Activated CD4-positive, alpha-beta T cell treated with anti-CD3 and anti-CD28 coated beads, Interleukin-2, amount 10 ng/mL, durations not matched to agents 24 days and 14 days (primary cell): ENCODE data around the gene FN3K. TPM values are rescaled to one million over a fixed set of nuclear protein-coding genes. Genes with fewer than 3 reads are reported as not detected.
"Not testable (repeated sequence)": the region's sequence is repeated elsewhere in the genome, so short reads cannot be mapped to it uniquely, and the experiment has no call there.

Experiments
- DNase-seq: peaks from one replicate; pipeline ENCODE4 v3.0.0; 2022
- H3K27ac Mint-ChIP-seq: one replicate; pipeline ENCODE4 v1.8.0; 2022; ENCODE audit warnings: mild to moderate bottlenecking, mixed read lengths
- H3K27me3 Mint-ChIP-seq: one replicate; pipeline ENCODE4 v1.8.0; 2022; ENCODE audit warnings: mixed read lengths
- H3K36me3 Mint-ChIP-seq: one replicate; pipeline ENCODE4 v1.8.0; 2022; ENCODE audit warnings: low read depth, mild to moderate bottlenecking, mixed read lengths
- H3K4me1 Mint-ChIP-seq: one replicate; pipeline ENCODE4 v1.8.0; 2021; ENCODE audit warnings: mixed read lengths
- H3K4me3 Mint-ChIP-seq: one replicate; pipeline ENCODE4 v1.8.0; 2022; ENCODE audit warnings: mild to moderate bottlenecking, moderate library complexity, mixed read lengths
- H3K9me3 Mint-ChIP-seq: one replicate; pipeline ENCODE4 v1.8.0; 2021; ENCODE audit warnings: mixed read lengths
- intact Hi-C: fragments of 100-400 bp; cut with micrococcal nuclease; formaldehyde crosslinking; loops from one replicate; pipeline ENCODE4 v1.15.1; 2023
- total RNA-seq: library from RNA; stranded (reverse); gene quantifications from 2 replicates; pipeline ENCODE4 v1.2.3, GENCODE V29; 2022

The FN3K gene
- total RNA-seq, 1 donor from 2014 or later, result 3.7 TPM

DNA sequence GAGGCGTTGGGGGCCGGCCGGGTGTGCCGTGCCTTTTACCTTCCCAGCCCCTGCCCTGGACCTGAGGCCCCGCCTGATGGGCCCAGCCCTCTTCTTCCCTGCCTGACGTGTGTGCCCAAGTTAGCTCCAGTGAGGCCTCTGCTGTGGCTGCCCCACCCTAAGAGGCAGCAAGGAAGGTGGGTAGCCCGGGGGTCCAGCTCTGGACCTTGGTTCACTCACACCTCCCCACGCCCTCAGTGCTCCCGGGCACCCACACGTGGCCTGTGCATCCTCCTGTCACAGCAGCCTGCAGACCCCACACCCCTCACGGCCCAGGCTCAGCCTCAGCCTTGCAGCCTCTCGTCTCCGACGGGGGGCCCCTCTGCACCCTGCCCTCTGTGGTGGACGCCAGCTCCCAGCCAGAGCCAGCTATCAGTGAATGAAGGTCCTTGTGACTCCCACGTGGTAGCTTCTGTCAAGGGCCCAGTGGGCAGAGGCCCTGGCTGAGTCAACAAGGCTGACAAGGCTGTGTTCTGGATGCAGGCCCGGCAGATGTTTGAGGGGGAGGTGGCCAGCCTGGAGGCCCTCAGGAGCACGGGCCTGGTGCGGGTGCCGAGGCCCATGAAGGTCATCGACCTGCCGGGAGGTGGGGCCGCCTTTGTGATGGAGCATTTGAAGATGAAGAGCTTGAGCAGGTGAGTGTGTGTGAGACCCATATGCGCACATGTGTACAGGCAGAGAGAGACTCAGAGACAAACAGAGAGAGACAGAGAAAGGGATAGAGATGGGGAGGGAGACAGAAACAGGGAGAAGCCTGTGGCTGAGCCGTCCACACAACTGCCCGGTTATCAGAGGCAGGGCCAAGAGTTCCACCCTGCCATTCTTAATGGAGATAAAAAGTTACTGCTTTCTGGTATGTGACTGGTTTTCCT, 2.8 kb downstream of the FN3K start:
- Mint-ChIP-seq H3K9me3 (peaks cover 21% of the 10 kb centered on the region), H3K36me3 (peaks cover 32% of the 10 kb centered on the region), H3K27me3 (no peaks in the 10 kb centered on the region), H3K4me1 (no peaks in the 10 kb centered on the region), H3K4me3 (no peak overlapping the region), H3K27ac (no peak overlapping the region)
- no peak for DNase-seq
- intact Hi-C loops, result no loop called here

DNA sequence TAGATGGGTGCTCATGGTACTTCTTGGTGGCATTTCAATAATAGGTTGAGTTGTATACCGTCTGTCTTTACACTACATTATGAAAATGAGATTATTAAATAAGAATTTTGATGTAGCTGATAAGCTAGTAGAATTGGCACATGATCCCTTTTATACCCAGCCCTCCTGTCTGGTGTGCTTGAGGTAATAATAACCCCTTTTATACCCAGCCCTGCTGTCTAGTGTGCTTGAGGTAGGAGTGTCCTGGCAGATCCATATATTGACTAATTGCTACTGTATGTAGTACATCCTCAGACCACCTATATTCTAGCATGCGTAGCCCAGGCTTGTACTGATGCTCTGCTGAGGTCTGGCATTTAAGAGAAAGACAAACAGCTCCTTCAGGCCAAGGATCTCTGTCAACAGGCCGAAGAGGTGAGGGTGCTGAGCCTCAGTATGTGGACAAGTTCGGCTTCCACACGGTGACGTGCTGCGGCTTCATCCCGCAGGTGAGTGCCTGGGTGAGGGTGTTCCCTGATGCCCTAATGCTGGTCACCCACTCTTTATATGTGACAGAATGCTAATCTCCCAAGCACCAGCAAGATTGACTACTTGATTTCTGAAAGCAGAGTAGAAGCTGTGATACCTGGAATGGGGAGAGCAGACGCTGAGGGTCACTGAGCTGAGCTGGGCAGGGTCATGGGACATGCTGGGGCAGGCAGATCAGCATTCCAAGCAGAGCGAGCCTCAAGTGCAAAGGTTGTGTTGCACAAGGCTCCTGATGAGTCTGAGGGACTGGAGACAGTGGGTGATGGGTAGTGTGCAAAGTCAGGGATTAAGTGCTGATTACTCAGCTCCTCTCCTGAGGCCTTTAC, 5.7 kb downstream of the FN3K start:
- Mint-ChIP-seq H3K9me3 (peaks cover 19% of the 10 kb centered on the region), H3K4me3 (no peak overlapping the region), H3K4me1 (no peaks in the 10 kb centered on the region), H3K27me3 (no peaks in the 10 kb centered on the region), H3K27ac (no peak overlapping the region), H3K36me3 (peaks cover 24% of the 10 kb centered on the region)
- no peak for DNase-seq
- intact Hi-C loops, result no loop called here

GRCh38 chr17:82743344-82744219, 8.2 kb downstream of the FN3K start:
- no peak overlapping the region for H3K27ac Mint-ChIP-seq
- H3K9me3 Mint-ChIP-seq, result peaks cover 22% of the 10 kb centered on the region
- no peaks in the 10 kb centered on the region for H3K4me1 Mint-ChIP-seq
- H3K27me3 Mint-ChIP-seq, result no peaks in the 10 kb centered on the region
- DNase-seq, result no peak
- intact Hi-C loops, result no loop called here
- peaks cover 24% of the 10 kb centered on the region for H3K36me3 Mint-ChIP-seq
- no peak overlapping the region for H3K4me3 Mint-ChIP-seq

- intact Hi-C loops, H3K4me1 Mint-ChIP-seq, H3K4me3 Mint-ChIP-seq, H3K27me3 Mint-ChIP-seq, H3K27ac Mint-ChIP-seq, DNase-seq: not testable (repeated sequence)
- Mint-ChIP-seq H3K36me3 (peaks cover 23% of the 10 kb centered on the region), H3K9me3 (peaks cover 21% of the 10 kb centered on the region)
These were observed 9.3 kb downstream of the FN3K start for GRCh38 chr17:82744736-82745135.

DNA sequence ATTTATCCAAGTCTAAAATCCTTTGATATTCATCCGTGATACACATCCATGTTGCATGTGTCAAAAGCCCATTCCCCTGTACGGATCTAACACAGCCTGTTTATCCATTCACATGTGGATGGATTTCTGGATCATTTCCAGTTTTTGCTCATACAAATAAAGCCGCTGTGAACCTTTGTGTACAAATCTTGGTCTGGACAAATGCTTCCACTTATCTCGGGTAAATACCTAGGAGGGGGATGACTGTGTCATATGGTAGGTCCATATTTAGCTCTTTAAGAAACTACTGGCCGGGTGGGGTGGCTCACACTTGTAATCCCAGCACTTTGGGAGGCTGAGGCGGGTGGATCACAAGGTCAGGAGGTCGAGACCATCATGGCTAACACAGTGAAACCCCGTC, 10.1 kb downstream of the FN3K start:
- Mint-ChIP-seq H3K4me1 (no peaks in the 10 kb centered on the region), H3K27me3 (no peaks in the 10 kb centered on the region), H3K27ac (no peak overlapping the region), H3K9me3 (peaks cover 17% of the 10 kb centered on the region), H3K4me3 (no peak overlapping the region), H3K36me3 (peaks cover 17% of the 10 kb centered on the region)
- no peak for DNase-seq
- intact Hi-C loops, result no loop called here

DNA sequence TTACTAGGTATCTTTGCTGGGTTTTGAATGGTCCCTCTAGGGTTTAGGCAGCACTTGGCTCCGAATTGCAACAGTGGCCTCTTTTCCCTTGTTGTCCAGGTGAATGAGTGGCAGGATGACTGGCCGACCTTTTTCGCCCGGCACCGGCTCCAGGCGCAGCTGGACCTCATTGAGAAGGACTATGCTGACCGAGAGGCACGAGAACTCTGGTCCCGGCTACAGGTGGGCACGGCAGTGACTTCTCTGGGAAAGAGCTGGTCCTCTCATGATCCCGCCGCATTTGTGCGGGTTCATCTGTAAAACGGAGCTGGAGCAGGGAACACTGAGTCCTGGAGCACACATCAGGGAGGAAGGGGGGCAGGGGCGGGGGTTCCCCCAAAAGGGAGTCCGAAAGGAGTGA, 13.3 kb downstream of the FN3K start:
- intact Hi-C loops, result no loop called here
- Mint-ChIP-seq H3K4me3 (no peak overlapping the region), H3K27me3 (no peaks in the 10 kb centered on the region)

DNA sequence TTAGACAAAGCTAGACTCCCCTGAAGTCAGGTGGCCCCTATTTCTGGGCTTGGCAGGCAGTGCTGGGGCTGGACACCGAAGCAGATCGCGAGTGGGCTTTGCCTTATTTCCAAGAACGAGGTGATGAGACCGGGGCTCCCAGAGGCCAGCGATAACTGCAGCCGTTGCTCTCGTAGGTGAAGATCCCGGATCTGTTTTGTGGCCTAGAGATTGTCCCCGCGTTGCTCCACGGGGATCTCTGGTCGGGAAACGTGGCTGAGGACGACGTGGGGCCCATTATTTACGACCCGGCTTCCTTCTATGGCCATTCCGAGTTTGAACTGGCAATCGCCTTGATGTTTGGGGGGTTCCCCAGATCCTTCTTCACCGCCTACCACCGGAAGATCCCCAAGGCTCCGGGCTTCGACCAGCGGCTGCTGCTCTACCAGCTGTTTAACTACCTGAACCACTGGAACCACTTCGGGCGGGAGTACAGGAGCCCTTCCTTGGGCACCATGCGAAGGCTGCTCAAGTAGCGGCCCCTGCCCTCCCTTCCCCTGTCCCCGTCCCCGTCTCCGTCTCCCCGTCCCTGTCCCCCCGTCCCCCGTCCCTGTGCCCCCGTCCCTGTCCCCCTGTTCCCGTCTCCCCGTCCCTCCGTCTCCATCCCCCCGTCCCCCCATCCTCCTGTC, 15.0 kb downstream of the FN3K start:
- H3K27me3 Mint-ChIP-seq, result no peaks in the 10 kb centered on the region
- H3K36me3 Mint-ChIP-seq, result peaks cover 2% of the 10 kb centered on the region
- peak overlapping the region; percentile 45 for H3K27ac Mint-ChIP-seq
- H3K4me1 Mint-ChIP-seq, result peaks cover 21% of the 10 kb centered on the region
- peak; percentile 62 for DNase-seq
- H3K9me3 Mint-ChIP-seq, result peaks cover 4% of the 10 kb centered on the region
- intact Hi-C loops, result loop anchor here (10.0 kb wide), 1 partner anchor 296 kb away; the partner anchor contains the start of genes CYBC1 and NARF
- peak overlapping the region; percentile 62 for H3K4me3 Mint-ChIP-seq

More for the DNA sequence above, 13.3 kb downstream of the FN3K start:
- no peak for DNase-seq
- no peaks in the 10 kb centered on the region for H3K36me3 Mint-ChIP-seq
- peaks cover 9% of the 10 kb centered on the region for H3K4me1 Mint-ChIP-seq
- peaks cover 4% of the 10 kb centered on the region for H3K9me3 Mint-ChIP-seq
- H3K27ac Mint-ChIP-seq, result no peak overlapping the region

- Mint-ChIP-seq H3K4me1 (peaks cover 24% of the 10 kb centered on the region), H3K4me3 (peak overlapping the region; percentile 15), H3K9me3 (peaks cover 2% of the 10 kb centered on the region), H3K27ac (no peak overlapping the region), H3K27me3 (no peaks in the 10 kb centered on the region), H3K36me3 (peaks cover 5% of the 10 kb centered on the region)
- intact Hi-C loops, result loop anchor here (10.0 kb wide), 1 partner anchor 296 kb away; the partner anchor contains the start of genes CYBC1 and NARF
- peak; percentile 92 for DNase-seq
These were observed 15.8 kb downstream of the FN3K start for GRCh38 chr17:82751171-82751570.

DNA sequence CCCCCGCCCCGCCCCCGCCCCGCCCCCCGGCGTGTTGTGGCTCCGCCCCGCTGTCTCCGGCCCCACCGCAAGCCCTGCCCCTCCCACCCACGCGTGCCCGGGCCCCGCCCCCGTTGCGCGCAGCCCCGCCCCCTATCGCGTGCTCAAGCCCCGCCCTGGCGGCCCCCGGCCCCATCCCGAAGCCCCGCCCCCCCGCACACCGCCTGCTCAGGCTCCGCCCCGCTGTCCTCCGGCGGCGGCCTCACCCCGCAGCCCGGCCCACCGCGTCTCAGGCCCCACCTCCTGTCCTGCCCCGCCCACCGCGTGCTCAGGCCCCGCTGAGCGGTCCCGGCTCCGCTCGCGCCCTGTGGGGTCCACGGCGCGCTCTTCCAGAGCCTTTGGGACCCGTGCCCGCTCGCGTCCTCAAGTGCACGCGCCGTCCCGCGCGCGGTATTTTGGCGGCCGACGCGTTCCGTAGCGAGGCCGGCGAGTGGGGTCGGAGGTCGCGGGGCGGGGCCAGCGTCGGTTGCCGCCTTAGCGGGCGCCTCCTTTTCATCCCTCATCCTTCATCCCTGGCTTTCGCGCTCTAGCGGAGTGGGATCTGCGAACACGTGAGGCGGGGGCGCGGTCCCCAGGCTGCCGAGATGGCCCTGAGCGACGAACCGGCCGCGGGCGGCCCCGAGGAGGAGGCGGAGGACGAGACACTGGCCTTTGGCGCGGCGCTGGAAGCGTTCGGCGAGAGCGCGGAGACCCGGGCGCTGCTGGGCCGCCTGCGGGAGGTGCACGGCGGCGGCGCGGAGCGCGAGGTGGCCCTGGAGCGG, 16.4 kb downstream of the FN3K start, which contains the start of gene TBCD:
TSS of gene TBCD (plus strand) at position 495 of the 800 bp plus-strand sequence. CDS start at position 624, 129 bp downstream.
- peak; percentile 96 for DNase-seq
- peaks cover 24% of the 10 kb centered on the region for H3K4me1 Mint-ChIP-seq
- no peaks in the 10 kb centered on the region for H3K9me3 Mint-ChIP-seq
- H3K27me3 Mint-ChIP-seq, result no peaks in the 10 kb centered on the region
- H3K27ac Mint-ChIP-seq, result peak within 1 kb of the TSS; percentile 87
- intact Hi-C loops, result loop anchor here (1.0 to 10.0 kb wide), 4 partner anchors 35 to 297 kb away; partner anchors contain the start of genes CYBC1, FN3KRP, NARF and RAB40B
- peaks cover 7% of the 10 kb centered on the region for H3K36me3 Mint-ChIP-seq
- H3K4me3 Mint-ChIP-seq, result peak within 1 kb of the TSS; percentile 93

DNA sequence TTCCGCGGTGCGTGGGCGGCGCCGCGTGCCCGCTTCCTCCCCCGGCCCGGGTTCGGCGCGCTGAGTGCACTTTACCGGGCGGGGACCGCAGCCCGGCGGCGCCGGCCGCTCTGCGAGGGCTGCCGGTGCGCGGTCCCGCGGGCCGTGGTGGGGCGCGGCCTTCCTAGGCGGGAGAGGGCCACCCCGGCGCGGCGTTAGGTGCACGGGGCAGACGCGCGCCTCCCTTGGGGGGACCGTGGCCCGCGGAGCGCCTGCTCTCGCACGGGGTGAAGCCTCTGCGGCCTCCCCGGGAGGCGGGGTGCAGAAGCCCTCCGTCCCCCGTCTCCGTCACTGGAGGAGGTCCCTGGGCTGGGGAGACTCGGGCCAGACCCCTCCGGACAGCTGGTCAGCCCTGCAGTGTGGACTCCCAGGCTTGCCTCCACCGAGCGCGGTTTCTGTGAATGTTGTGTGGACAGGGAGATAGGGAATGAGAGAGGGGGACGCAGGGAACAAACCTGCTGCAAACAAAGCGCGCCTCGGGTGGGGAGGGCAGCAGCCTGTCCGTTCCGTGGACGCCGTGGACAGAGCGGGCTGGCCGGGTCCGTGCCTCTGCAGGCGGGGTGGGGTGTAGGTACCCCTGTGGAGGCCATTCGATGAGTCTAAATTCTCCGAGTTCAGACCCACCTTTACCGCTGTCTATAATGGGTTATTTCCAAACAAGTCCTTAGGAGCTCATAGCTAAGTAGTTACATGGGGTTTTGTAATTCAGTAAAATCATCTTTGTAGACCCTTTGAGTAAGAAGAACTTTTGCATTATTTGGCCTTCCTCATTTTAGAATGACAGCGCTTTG, 17.2 kb downstream of the FN3K start:
- Mint-ChIP-seq H3K4me1 (peaks cover 24% of the 10 kb centered on the region), H3K9me3 (no peaks in the 10 kb centered on the region), H3K36me3 (peaks cover 12% of the 10 kb centered on the region), H3K27me3 (no peaks in the 10 kb centered on the region), H3K27ac (peak overlapping the region; percentile 72), H3K4me3 (peak overlapping the region; percentile 93)
- DNase-seq, result no peak
- intact Hi-C loops, result loop anchor here (1.0 to 10.0 kb wide), 4 partner anchors 36 to 298 kb away; partner anchors contain the start of genes CYBC1, FN3KRP, NARF and RAB40B

GRCh38 chr17:82753201-82753464, 17.7 kb downstream of the FN3K start:
- Mint-ChIP-seq H3K9me3 (no peaks in the 10 kb centered on the region), H3K4me1 (peaks cover 24% of the 10 kb centered on the region), H3K36me3 (peaks cover 12% of the 10 kb centered on the region), H3K4me3 (peak overlapping the region; percentile 93), H3K27me3 (no peaks in the 10 kb centered on the region), H3K27ac (peak overlapping the region; percentile 72)
- DNase-seq, result no peak
- intact Hi-C loops, result loop anchor here (10.0 kb wide), 1 partner anchor 298 kb away; the partner anchor contains the start of genes CYBC1 and NARF
